Right lobe of liver (tissue), 6 donors: Measurements from ENCODE around the gene PRLH. TPM values are rescaled to one million over a fixed set of nuclear protein-coding genes. Genes with fewer than 3 reads are reported as not detected.

ENCODE experiments used
- ATAC-seq, 4 donors: fragments of 200-7000 bp; cut with Tn5 transposase; one replicate each; pipeline ENCODE4 v1.9.1; 2020; ENCODE audit warnings: mild to moderate bottlenecking in 4 of 4, moderate library complexity in 4 of 4
- DNase-seq, 3 donors: peaks; one replicate each; pipeline ENCODE4 v3.0.0-alpha.2; 2020
- H3K27ac ChIP-seq, 3 donors: fragments of 200-600 bp; one replicate each; pipeline ENCODE4 v1.8.0; 2022
- H3K27me3 ChIP-seq, 2 donors: fragments of 200-600 bp; one replicate each; pipeline ENCODE4 v1.8.0; 2022
- H3K36me3 ChIP-seq, 4 donors: fragments of 200-600 bp; sonication (generic) in 1 of 4; one replicate each; pipeline versions ENCODE4 v1.5.1 to v1.8.0; 2017 to 2022; ENCODE audit warnings: control low read depth in 1 of 4
- H3K4me1 ChIP-seq, 4 donors: fragments of 200-600 bp; sonication (generic) in 1 of 4; one replicate each; pipeline versions ENCODE4 v1.5.1 to v1.8.0; 2017 to 2022; ENCODE audit warnings: control low read depth in 1 of 4
- H3K4me3 ChIP-seq, 3 donors: fragments of 200-600 bp; one replicate each; pipeline ENCODE4 v1.8.0; 2022
- H3K9me3 ChIP-seq, 4 donors: fragments of 200-600 bp; sonication (generic) in 1 of 4; one replicate each; pipeline versions ENCODE4 v1.5.1 to v1.8.0; 2017 to 2022; ENCODE audit warnings: control low read depth in 1 of 4
- POLR2A ChIP-seq: fragments of 450-650 bp; IDR thresholded peaks from one replicate; pipeline ENCODE4 v1.6.1; 2017; ENCODE audit warnings: antibody characterized with exemption, mild to moderate bottlenecking
- WGBS: methylation state at CpG from one replicate; pipeline ENCODE4 v1.1.6; 2018; ENCODE audit warnings: low coverage, low lambda C conversion rate; ENCODE audit not compliant: insufficient coverage; ENCODE audit errors: missing lambda C conversion rate; 5-methylcytosine and 5-hydroxymethylcytosine counted together
- intact Hi-C, 2 donors: fragments of 100-400 bp; cut with DNase I; formaldehyde crosslinking; loops; one replicate each; pipeline versions ENCODE4 v1.11.2 to v1.14.1; 2022
- total RNA-seq, 6 experiments: library from RNA; depleted of rRNA in 2 of 6; stranded (reverse); fragments of >200 nt in 2 of 6; fragmentation: NEBNext Ultra II Directional in 3 of 6; extraction: Animal tissue kit (Norgen Biotek cat#: 25700) in 3 of 6; gene quantifications; one replicate each; pipeline versions ENCODE4 v1.1.0 to v1.2.4, GENCODE V29; 2016 to 2023
- TF ChIP-seq, protein P1 (sequence below), 4 donors: fragments of 200-600 bp in 3 of 4; fragments of 450-650 bp in 1 of 4; IDR thresholded peaks; one replicate each; pipeline versions ENCODE4 v1.5.1 to v1.8.0; 2016 to 2022; ENCODE audit warnings: antibody characterized with exemption in 4 of 4, mild to moderate bottlenecking in 2 of 4
- donor health status: DM: no; HTN: yes; CAD: no.
- donor health status: DM: no; HTN: no; CAD: no.
- donor health status: DM: no; HTN: no; CAD: no.
- donor health status: DM: no; HTN: yes; CAD: no.
- donor health status: DM: no; HTN: yes; CAD: no.

The PRLH gene
- total RNA-seq, 6 experiments from 2014 or later = not detected

GRCh38 chr2:237536617-237537016 lies 29.8 kb upstream of the PRLH start:
- no peak overlapping the region for H3K4me3 ChIP-seq
- no peaks in the 10 kb centered on the region for H3K27me3 ChIP-seq
- WGBS = 94% methylated on average over 5 of the region's 9 CpGs
- no peak for TF ChIP-seq POLR2A
- TF ChIP-seq, protein P1, sequence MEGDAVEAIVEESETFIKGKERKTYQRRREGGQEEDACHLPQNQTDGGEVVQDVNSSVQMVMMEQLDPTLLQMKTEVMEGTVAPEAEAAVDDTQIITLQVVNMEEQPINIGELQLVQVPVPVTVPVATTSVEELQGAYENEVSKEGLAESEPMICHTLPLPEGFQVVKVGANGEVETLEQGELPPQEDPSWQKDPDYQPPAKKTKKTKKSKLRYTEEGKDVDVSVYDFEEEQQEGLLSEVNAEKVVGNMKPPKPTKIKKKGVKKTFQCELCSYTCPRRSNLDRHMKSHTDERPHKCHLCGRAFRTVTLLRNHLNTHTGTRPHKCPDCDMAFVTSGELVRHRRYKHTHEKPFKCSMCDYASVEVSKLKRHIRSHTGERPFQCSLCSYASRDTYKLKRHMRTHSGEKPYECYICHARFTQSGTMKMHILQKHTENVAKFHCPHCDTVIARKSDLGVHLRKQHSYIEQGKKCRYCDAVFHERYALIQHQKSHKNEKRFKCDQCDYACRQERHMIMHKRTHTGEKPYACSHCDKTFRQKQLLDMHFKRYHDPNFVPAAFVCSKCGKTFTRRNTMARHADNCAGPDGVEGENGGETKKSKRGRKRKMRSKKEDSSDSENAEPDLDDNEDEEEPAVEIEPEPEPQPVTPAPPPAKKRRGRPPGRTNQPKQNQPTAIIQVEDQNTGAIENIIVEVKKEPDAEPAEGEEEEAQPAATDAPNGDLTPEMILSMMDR (IDR thresholded peaks at IDR 0.05) = no peak
- H3K4me1 ChIP-seq = peaks cover 0 to 24% (median 12%) of the 10 kb centered on the region in 4 donors
- DNase-seq (no peak), ATAC-seq (no peak)
- intact Hi-C loops = no loop called here
- no peaks in the 10 kb centered on the region for H3K9me3 ChIP-seq
- H3K36me3 ChIP-seq = peaks cover 0 to 2% (median 0%) of the 10 kb centered on the region in 4 donors
- no peak overlapping the region for H3K27ac ChIP-seq

DNA sequence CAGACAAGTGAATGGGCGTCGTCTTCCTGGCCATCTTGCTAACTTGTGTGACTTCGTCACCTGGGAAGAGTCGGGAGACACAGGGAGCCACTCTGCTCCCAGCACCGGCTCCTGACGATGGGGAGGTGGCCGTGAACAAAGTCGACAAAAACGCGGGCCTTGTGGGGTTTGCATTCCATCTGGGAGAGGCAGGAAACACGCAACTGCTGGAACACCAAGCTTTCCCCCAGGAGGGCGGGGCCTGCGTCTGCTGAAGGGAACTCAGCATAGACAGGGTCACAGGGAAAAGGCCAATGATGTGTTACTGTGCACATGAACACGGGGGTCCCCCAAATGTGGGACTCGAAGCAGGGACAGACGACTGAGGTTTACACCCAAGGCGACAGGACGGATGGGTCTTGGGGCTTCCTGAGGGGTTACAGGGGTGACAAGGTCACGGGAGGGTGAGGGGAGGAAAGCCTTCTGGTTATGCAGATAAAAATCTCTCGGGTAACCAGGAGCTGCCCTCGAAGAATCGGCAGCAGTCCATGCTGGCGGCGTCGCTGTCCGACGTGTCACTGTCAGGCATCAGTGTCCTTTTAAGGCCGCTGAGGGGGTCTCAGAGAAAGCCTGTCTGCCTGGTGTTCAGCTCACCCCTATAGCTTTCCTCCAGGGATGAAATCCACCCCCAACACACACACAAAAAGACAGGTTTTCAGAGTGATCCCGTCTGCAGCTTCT lies 28.2 kb upstream of the PRLH start:
- 81% methylated on average over 20 of the region's 29 CpGs for WGBS
- H3K27me3 ChIP-seq = no peaks in the 10 kb centered on the region
- no peak overlapping the region for H3K27ac ChIP-seq
- TF ChIP-seq, protein P1 (IDR thresholded peaks at IDR 0.05) = no peak
- no peak for TF ChIP-seq POLR2A
- no peaks in the 10 kb centered on the region for H3K9me3 ChIP-seq
- ATAC-seq = no peak
- H3K4me3 ChIP-seq = no peak overlapping the region
- H3K36me3 ChIP-seq = peaks cover 0 to 2% (median 0%) of the 10 kb centered on the region in 4 donors
- no peak for DNase-seq
- intact Hi-C loops = no loop called here
- peaks cover 0 to 27% (median 13%) of the 10 kb centered on the region in 4 donors for H3K4me1 ChIP-seq

DNA sequence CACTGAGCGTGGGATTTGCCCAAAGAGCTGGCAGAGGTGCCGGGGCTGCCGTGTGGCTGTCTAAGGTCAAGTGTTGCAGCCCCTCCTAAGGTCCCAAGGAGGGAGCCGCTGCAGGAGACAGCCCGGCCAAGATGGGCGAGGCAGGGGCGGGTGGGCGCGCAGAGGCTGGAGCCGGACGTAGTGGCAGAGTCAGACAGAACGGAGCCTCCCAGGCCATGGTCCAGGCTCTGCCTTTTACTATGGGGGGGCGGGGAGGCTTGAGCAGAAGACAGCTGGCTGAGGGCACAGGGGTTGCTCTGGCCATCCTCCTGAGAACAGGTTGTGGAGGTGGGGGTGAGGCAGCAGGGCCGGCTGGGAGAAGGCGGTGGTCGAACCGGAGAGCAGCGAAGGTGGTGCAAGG lies 27.5 kb upstream of the PRLH start:
- no peaks in the 10 kb centered on the region for H3K27me3 ChIP-seq
- no peak overlapping the region for H3K4me3 ChIP-seq
- peak overlapping the region in 1 of 3 donors; percentile 88 for H3K27ac ChIP-seq
- whole genome bisulfite sequencing = 72% methylated on average over 2 of the region's 18 CpGs
- no peaks in the 10 kb centered on the region for H3K9me3 ChIP-seq
- H3K36me3 ChIP-seq = peaks cover 0 to 2% (median 0%) of the 10 kb centered on the region in 4 donors
- no peak for ATAC-seq
- no peak for TF ChIP-seq POLR2A
- TF ChIP-seq, protein P1 (IDR thresholded peaks at IDR 0.05) = no peak
- no peak for DNase-seq
- intact Hi-C loops = no loop called here
- H3K4me1 ChIP-seq = peaks cover 0 to 27% (median 13%) of the 10 kb centered on the region in 4 donors

- WGBS = 32% methylated on average over 6 of the region's 6 CpGs
- peaks cover 0 to 27% (median 13%) of the 10 kb centered on the region in 4 donors for H3K4me1 ChIP-seq
- H3K4me3 ChIP-seq = no peak overlapping the region
- H3K9me3 ChIP-seq = no peaks in the 10 kb centered on the region
- intact Hi-C loops = no loop called here
- H3K36me3 ChIP-seq = peaks cover 0 to 2% (median 0%) of the 10 kb centered on the region in 4 donors
- TF ChIP-seq, protein P1 (IDR thresholded peaks at IDR 0.05) = no peak
- no peak for TF ChIP-seq POLR2A
- H3K27ac ChIP-seq = peak overlapping the region in 2 of 3 donors; percentile 28 to 88
- DNase-seq (no peak), ATAC-seq (peak; percentile 22 to 54 (median 42))
- no peaks in the 10 kb centered on the region for H3K27me3 ChIP-seq
These were observed 26.7 kb upstream of the PRLH start for GRCh38 chr2:237539681-237540080.
